GM19324 (cell line): ENCODE data around the gene GRM5.
"Not testable (repeated sequence)": the region's sequence is repeated elsewhere in the genome, so short reads cannot be mapped to it uniquely, and the experiment has no call there.

Experiments used
- ATAC-seq: cut with Tn5 transposase; IDR thresholded peaks from one replicate; pipeline ENCODE4 v1.9.1; 2021; ENCODE audit warnings: mild to moderate bottlenecking, moderate library complexity; ENCODE audit not compliant: unreplicated experiment, low FRiP score

The GRM5 gene

GRCh38 chr11:88469561-88470225, 596.1 kb downstream of the GRM5 start:
- no peak for ATAC-seq

- no peak for ATAC-seq
Observed at GRCh38 chr11:88464528-88464927, 601.3 kb downstream of the GRM5 start.

- not testable (repeated sequence) for ATAC-seq
Observed at GRCh38 chr11:88463301-88463700, 602.5 kb downstream of the GRM5 start.

- not testable (repeated sequence) for ATAC-seq
Observed at GRCh38 chr11:88458047-88458446, 607.7 kb downstream of the GRM5 start.

- no peak for ATAC-seq
Observed at GRCh38 chr11:88455974-88456373, 609.8 kb downstream of the GRM5 start.

GRCh38 chr11:88454881-88455280, 610.9 kb downstream of the GRM5 start:
- ATAC-seq, result no peak
